Occipital lobe (tissue), 2 donors: ENCODE results near the gene KANSL1. TPM values are rescaled to one million over a fixed set of nuclear protein-coding genes. Genes with fewer than 3 reads are reported as not detected.

ENCODE experiments used
- DNase-seq: peaks from one replicate; lab custom pipeline; 2025; lab: John Stamatoyannopoulos, UW
- total RNA-seq: library from RNA; depleted of rRNA; stranded (reverse); fragments of >200 nt; gene quantifications from one replicate; pipeline ENCODE4 v1.2.3, GENCODE V29; 2014

The KANSL1 gene
- total RNA-seq, 1 donor from 2014 or later, result 116 TPM

DNA sequence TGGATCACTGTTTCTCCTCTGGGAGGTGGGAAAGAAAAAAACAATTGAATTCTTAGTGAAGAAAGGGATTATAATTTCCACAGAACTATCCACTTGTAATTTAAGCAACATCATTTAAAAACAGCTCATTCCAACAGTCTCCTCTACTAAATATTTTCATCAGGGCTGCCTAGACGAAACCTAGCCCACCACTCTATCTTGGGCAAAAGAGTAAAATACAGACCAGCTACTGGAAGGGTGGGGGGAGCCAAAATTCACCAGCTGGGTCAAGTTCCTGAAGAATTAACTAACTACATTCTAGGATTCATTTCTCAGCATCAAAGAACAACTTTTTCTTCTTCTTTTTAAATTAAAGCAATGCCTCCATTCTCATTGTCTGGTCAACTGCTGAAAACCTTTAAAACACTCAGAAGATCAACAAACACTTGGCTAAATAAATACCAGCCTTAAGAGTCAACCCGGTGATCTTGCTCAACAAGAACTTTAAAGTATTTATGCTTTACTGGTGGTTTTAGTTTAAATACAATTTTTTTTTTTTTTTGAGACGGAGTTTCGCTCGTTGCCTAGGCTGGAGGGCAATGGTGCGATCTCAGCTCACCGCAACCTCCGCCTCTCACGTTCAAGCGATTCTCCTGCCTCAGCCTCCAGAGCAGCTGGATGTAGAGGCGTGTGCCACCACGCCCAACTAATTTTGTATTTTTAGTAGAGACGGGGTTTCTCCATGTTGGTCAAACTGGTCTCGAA is 25.2 kb downstream of the KANSL1 start:
- no peak for DNase-seq

DNA sequence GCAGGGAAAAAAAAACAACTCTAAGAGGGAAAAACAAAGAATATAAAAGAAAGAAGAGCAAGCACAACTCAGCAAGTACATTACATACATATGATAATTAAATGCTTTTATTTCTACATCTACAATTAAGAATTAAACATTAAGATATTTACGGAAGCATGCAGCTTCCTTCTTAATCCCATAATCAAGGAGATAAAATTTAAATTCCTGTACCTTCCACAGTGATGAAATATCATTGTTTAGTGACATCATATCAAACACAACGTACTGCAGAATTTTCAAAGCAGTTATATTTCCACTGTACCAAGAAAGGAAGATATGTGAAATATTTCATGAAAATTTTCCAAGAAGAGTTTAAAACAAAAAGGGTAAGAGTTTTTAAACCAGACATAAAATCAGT is 26.0 kb downstream of the KANSL1 start:
- DNase-seq, result no peak

DNA sequence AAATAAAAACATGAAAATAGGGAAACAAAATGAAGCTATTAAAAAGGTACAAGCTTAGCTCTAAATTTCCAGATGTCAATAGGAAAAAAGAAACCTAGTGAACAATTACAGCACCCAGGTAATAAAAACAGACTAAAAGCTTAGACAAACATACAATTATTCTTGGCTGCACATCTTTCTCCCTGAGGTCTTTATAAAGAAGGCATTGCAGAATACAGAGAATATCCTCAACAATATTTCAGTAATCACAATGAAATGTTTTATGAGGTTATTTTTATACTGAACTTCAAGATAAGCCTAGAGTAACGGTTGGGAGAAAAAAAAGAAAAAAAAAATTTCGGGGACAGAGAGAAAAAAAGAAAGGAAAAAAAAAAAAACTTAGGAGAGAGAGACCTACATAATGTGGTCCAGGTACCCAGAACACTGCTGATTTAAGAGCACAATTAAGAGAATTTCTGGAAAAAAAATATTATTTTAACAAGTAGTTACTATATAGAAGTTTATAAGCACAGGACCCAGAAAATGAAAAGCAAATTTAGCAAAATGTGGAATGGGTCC is 26.5 kb downstream of the KANSL1 start:
- DNase-seq, result no peak

DNA sequence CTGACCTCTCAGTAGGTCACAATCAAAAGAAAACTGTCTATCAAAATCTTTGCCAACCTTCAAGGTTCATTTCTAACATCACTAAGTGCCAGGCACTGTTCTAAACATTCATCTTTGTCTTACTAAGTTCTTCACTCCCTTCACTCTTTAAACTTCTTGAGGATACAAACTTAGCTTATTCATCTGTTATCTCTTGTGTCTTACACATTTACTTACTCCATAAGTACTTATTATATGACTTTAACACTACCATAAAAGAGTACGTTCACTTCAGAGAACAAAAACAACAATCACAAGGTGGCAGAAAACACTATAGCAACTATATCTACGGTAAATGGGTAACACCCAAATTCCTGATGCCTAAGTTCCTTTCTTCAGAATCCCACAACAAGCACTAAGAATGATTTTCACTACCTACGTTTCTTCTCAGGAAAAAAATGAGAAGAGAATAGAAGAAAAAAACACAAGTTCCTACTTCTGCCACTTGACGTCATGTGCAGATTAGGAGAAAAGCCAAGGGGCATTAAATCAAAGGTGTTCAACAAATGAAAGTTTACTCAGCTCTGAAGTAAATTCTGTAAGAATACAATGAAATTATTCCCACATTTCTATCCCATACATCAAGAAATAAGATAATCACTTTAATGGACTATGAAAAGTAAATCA is 29.2 kb downstream of the KANSL1 start:
- no peak for DNase-seq

DNA sequence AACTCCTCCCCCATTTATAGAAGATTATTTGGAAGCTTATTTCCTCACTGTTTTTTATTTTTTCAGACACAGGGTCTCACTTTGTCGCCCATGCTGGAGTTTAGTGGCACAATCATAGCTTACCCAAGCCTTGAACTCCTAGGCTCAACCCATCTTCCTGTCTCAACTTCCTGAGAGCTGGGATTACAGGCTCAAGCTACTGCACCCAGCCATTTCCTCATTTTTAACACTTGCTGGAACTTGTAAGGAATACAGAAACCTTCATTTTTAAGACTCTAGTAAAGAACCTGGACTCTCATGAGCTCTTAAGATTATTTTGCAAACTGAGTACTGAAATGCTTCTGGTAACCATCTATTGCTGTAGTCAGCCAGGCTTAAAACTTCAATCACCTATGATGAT is 29.9 kb downstream of the KANSL1 start:
- no peak for DNase-seq

DNA sequence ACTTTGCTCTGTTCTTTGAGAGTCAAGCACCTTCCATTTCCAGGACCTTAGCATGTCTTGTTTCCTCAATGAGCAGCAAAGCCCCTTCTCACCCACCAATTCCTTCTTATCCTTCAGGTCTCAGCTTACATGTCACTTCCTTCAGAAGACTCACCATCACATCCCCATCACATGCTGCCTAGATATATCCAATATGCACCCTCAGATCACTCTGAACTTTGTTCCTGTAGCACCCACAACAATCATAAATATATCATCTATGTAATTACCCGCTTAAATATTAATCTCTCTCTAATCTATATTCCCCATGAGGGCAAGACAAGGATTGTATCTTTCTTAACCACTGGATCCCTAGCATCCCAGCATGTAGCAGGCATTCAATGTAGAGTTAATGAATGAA is 30.4 kb downstream of the KANSL1 start:
- no peak for DNase-seq

DNA sequence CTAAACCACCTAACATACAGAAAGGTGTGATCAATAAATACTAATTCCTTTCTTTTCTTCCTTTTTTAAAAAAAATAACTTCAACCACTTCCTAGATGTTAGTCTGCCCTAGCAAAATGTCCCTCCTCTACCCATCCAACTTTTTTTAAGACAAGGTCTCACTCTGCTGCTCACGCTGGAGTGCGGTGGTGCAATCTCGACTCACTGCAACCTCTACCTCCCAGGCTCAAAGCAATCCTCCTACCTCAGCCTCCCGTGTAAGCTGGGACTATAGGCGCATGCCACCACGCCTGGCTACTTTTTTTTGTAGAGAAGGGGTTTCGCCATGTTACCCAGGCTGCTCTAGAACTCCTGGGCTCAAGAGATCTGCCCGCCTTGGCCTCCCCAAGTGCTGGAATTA is 33.1 kb downstream of the KANSL1 start:
- DNase-seq, result no peak

DNA sequence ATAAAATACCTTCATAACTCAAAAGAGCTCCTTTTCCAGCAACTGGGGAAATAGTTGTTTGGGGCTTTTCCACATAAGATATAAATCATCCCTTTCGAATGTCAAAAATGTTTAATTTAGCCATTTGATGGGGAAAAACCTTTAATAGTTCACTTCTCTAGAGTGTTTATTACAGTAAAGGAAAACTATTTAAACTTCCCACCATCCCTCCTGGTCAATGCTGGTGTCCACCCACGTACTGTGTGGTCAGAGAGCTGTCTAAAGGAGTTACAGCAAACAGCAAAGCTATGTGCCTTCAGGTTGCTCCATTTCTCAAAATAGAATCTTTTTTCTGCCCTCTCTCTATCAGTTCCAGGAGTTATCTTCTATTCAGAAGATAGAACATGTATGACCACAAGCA is 33.5 kb downstream of the KANSL1 start:
- DNase-seq, result no peak

DNA sequence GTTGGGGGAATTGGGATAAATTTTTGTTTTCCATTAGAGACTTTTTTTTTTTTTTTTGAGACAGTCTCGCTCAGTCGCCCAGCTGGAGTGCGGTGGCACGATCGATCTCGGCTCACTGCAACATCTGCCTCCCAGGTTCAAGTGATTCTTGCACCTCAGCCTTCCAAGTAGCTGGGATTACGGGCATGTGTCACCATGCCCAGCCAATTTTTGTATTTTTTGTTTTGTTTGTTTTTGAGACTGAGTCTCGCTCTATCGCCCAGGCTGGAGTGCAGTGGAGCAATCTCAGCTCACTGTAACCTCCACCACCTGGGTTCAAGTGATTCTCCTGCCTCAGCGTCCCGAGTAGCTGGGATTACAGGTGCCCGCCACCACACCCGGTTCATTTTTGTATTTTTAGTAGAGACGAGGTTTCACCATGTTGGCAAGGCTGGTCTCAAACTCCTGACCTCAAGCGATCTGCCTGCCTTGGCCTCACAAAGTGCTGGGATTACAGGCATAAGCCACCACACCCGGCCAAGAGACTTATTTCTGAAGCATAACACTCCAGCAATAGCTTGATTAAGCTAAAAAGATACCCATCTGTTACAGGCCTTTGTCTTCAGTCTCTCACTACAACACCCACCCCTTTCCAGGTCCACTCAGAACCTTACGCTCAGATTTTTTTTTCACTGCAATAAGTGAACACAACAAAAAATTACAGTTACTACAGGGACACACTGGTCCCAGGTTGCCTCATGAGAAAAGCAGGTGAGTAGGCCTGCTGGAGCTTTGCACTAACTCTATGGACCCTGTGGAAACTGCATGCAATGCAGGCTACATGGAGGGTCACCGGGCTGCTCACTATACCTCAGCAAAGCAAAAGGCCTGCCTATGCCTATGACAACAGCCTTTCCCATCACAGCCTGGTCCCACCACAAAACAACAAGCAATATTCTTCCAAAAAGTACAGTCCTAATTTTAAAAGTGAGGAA is 34.6 kb downstream of the KANSL1 start:
- no peak for DNase-seq

DNA sequence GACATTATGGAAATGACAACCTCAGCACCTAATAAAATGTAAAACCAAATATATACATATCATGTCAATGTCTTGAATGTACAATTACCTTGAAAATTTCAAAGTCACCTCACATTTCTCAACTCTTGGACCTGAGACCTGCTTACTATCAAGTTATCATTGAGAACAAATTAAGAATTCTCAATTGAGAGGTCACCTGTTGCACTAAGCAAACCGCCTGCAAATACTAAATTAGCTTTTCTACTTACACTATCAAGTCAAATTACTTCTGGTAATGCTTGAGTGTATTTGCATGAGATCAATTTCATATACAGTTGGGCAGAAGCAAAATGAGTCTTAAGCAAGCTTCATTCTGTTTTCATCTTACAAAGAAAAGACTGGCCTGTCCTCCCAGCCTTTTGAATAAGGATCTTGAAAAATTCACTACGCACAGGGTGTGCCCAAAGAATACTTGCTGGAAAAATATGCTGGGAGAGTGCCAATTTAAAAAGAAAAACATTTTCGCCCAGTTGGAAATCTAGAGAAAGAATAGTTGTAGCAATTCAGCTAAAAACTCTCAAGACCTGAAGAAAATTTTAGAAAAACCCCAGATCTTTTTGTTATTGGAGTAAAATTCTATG is 35.7 kb downstream of the KANSL1 start:
- DNase-seq, result no peak

DNA sequence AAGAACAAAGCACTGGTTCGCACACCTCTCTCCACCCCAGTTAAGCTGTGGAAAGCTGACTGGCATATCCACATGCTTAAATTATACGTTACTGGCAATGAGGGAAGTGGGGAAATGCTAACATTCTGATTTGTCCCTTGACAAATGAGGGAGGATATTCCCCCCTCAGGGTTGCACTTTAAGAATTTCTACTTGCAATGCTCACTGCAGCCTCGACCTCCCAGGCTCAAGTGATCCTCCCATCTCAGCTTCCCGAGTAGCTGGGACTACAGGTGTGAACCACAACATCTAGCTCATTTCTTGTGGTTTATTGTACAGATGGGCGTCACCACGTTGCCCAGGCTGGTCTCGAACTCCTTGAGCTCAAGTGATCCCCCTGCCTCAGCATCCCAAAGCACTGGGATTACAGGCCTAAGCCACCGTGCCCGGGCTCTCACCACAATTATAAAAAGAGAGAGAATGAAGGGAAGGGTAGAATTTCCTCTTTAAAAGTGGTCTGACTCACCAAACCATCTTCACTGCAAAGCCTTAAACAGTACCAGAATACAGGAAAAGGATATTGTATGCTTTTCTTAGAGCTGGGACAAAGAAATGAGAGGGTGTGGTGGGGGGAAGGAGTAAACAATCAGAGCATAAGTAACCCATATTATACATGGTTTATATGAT is 38.9 kb downstream of the KANSL1 start:
- DNase-seq, result no peak

DNA sequence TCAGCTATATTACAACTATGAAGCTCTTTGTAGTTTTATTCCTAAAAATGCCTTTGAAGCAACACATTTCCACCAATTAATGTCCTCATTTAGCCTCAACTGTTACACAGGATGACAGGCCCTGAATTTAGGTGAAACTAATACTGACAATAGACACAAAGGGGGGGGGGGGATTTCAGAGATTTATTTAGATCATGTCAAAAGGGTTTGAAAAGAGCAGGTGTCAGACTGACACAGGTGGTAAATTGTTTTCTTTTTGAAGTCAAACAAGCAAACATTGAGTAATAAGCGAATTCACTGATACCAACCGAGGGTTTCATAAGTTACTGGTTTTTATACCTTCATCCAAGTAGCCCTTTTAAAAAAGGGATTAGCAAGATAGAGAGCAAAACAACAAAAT is 40.8 kb downstream of the KANSL1 start:
- DNase-seq, result no peak

DNA sequence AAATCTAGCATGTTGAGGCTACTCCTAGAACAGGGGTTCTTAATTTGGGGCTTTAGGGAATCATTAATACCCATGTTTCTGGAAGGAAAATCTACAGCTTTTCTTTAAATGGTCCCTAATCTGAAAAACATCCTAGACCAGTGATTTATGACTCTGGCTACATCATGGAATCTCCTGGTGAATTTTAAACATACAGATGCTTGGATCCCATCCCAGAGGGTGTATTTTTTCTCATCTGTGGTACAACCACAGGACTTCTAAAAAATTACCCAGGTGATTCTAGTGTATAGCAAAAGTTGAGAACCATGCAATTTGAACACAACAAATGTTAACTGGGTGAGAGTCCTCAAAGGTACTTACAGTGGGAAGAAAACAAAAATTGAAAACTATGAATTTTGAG is 41.5 kb downstream of the KANSL1 start:
- no peak for DNase-seq

DNA sequence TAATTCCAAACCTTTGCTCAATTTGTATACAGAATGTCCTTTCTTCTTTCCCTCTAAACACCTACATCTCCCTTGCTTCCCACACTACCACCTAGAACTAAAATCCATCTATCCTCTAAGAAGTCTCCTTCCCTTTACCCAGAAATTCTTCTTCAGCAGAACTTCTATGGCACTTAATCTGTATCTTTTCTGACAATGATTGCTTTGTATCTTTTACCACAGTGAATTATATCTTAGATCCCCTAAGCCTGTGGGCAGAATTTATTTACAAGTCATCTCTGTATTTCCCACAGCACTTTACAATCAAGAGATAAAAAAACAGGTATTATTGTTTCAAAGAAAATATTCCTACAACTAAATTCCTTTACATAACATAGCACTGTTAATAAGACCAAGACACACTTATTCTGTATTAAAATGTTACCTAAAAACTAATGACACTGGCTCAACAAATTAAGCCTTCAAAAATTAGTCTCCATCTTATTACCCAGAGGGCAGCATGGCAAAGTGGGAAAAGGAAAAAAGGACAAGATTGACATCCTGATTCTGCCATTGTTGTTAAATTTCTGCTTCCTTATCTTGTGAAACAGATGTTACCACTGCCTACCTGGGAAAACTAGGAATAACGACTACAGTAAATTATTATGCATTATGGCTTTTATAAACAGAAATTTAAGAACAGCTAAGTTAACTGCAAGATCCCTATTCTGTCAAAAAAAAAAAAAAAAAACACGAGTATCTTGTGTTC is 42.8 kb downstream of the KANSL1 start:
- DNase-seq, result no peak

DNA sequence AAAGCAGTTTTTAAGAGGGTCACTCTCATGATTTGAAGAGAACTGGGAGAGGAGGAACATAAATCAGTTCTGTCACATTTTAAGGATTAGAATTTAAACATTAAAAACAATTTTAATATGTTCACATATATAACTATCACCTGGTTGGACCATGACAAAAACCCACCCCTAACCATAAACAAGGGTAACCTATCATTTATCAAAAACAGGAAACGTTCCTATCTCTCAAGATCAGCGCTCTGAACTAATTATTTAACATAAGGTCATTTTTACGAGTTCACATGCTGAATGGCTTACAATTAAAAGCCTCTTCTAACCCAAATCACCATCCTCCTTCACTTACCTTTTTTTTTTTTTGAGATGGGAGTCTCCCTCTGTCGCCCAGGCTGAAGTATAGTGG is 45.0 kb downstream of the KANSL1 start:
- no peak for DNase-seq

DNA sequence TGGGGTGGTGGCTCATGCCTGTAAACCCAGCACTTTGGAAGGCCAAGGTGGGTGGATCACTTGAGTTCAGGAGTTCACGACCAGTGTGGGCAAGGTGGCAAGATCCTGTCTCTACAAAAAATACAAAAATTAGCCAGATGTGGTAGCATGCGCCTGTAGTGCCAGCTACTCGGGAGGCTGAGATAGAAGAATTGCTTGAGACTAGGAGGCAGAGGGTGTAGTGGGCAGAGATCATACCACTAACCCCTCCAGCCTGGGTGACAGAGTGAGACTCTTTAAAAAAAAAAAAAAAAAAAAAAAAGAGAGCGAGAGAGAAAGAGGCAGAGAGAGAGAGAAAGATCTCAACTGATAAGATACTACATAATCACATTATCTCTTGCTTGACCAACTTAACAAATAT is 45.9 kb downstream of the KANSL1 start:
- no peak for DNase-seq

DNA sequence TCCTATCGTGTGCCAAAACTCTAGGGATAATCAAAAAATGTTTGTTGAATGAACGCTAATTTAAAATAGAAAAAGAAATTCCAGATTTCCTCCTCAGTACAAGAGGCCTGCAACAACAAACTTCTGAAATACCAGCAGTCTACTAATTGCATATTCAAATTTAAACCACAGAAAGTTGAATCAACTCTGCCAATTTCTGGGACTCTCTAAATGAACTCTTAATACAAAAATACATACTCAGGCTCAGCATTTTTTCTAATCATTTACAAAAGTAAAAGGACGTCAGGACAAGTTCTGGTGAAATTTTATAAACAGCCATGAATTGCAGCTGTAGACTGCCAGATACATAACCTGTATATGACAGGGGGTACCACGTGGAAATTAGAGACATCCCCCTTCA is 49.0 kb downstream of the KANSL1 start:
- no peak for DNase-seq

DNA sequence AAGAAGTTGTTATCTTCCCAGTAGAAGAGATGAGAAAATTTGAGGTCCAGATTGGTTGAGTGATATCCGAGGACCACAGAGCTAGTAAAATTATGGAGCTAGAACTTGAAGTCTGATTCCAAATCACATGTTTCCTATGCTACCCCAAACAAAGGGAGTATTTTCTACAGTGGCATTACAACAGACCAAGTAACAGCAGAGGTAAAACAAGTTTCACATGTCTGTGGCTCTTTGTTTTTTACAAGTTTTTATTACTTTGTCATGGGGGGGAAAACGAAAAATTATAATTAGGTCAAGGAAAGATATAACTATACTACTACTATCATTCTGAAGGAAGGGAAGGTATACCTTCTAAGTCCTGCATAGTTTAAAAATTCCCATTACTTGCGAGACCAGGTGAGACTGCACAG is 49.4 kb downstream of the KANSL1 start:
- DNase-seq, result no peak

DNA sequence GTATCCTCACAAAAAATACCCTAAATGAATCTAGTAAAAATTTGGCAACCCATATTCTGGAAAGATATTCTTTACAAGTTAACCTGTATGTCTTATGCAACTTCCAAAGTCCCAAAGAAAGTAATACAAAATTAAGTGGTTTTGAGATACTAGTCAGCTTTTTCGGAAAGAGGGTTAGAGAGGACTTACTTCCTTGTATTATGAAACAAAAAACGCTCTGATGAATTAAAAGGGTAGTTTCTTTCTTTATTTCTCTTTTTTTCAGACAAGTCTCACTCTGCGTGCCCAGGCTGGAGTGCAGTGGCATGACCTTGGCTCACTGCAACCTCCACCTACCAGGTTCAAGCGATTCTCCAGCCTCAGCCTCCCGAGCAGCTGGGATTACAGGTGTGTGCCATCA is 51.6 kb downstream of the KANSL1 start:
- no peak for DNase-seq

DNA sequence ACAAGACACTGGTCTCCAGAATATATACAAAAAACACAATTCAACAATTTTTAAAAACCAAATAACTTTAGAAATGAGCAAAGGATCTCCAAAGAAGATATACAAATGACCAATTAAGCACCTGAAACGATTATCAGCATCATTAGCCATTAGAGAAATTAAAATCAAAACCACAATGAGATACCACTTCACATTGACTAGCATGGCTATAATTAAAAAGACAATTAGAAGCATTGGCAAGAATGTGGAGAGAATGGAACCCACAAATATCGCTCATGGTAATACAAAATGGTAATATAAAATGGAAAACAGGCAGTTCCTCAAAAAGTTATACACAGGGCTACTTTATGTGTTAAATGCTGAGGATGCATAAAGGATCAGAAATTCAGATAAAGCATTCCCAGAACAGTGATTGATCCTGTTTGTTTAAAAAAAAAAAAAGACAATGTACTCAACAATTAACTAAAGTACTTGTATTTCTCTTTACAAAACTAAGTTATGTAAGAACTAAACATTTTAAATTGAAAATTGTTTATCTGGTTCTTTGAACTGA is 52.5 kb downstream of the KANSL1 start:
- no peak for DNase-seq
